GM13976 (cell line): ENCODE measurements around the gene PRIMPOL.
"Not testable (repeated sequence)": the region's sequence is repeated elsewhere in the genome, so short reads cannot be mapped to it uniquely, and the experiment has no call there.

Source experiments
- DNase-seq: peaks from one replicate; pipeline ENCODE4 v3.0.0; 2012; ENCODE audit warnings: low spot score
- CTCF ChIP-seq: IDR thresholded peaks from 2 replicates; pipeline ENCODE4 v1.5.1; 2012; ENCODE audit warnings: borderline replicate concordance, mild to moderate bottlenecking; ENCODE audit not compliant: insufficient read depth; ENCODE audit errors: extremely low read depth, missing control alignments, control extremely low read depth
- in situ Hi-C: fragments of 300-500 bp; cut with MboI; formaldehyde crosslinking; loops from one replicate; pipeline ENCODE4 v1.12.0; 2022; ENCODE audit warnings: low sequenced_read_pairs, mixed read lengths, inconsistent platforms; ENCODE audit not compliant: unreplicated experiment

The PRIMPOL gene

GRCh38 chr4:184727430-184727829, 77.9 kb downstream of the PRIMPOL start:
- no peak for TF ChIP-seq CTCF
- in situ Hi-C loops: no loop called here
- DNase-seq: no peak

DNA sequence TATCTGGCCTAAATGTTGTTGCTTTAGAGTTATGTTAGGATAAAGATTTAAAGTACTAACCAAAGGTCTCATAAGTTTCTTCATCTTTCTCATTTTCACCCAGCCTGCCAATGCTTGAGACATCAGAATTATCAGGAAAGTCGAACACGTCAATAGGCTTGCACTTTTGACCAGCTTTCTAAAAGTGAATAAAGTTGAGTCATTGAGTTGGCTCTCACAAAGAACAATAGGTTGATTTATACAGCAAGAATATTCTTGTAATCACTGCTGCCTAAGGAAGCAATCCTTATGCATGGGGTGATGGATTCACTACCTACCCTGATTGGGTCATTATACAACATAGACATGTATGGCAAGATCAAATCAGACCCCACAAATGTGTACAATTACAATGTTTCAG, 79.3 kb downstream of the PRIMPOL start:
- no peak for DNase-seq
- no peak for TF ChIP-seq CTCF
- in situ Hi-C loops: no loop called here

- no peak for TF ChIP-seq CTCF
- no peak for DNase-seq
- in situ Hi-C loops: no loop called here
Measured at GRCh38 chr4:184729946-184730345, 80.4 kb downstream of the PRIMPOL start.

GRCh38 chr4:184731056-184731455, 81.5 kb downstream of the PRIMPOL start:
- no peak for DNase-seq
- no peak for TF ChIP-seq CTCF
- in situ Hi-C loops: no loop called here

GRCh38 chr4:184732126-184732525, 82.6 kb downstream of the PRIMPOL start:
- no peak for DNase-seq
- no peak for TF ChIP-seq CTCF
- in situ Hi-C loops: no loop called here

GRCh38 chr4:184733654-184734524, 84.4 kb downstream of the PRIMPOL start, which contains the start of gene CENPU:
Gene CENPU, minus strand, starts transcription at chr4:184734096. Its CDS starts 34 bp downstream, at chr4:184734062.
- in situ Hi-C loops: no loop called here
- peak; percentile 100 for DNase-seq
- TF ChIP-seq CTCF: no peak

GRCh38 chr4:184734758-184735157, 85.2 kb downstream of the PRIMPOL start:
- TF ChIP-seq CTCF: no peak
- in situ Hi-C loops: no loop called here
- DNase-seq: no peak

DNA sequence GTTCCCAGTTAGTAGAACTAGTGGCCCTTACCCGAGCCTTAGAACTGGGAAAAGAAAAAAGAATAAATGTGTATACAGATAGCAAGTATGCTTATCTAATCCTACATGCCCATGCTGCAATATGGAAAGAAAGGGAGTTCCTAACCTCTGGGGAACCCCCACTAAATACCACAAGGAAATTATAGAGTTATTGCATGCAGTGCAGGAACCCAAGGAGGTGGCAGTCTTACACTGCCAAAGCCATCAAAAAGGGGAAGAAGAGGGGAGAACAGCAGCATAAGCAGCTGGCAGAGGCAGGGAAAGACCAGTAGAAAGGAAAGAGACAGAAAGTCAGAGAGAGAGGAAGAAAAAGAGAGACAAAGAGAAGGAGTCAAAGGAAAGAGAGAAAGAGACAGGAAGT, 90.0 kb downstream of the PRIMPOL start:
- in situ Hi-C loops, DNase-seq: not testable (repeated sequence)
